A673 (cell line): ENCODE measurements around the gene P4HTM. TPM values are rescaled to one million over a fixed set of nuclear protein-coding genes. Genes with fewer than 3 reads are reported as not detected.
A peak's percentile ranks its signal among the peaks of the same experiment; 100 is the strongest.

Source experiments
- BruUV-seq: library from RNA; stranded (reverse); fragments of 400-500 nt; replicated peaks from 2 replicates; lab custom pipeline; 2021; lab: Mats Ljungman, UMichigan
- CTCF ChIA-PET: fragments of 300-600 bp; sonication (Branson Sonifier 250); formaldehyde crosslinking; loops from one replicate; lab custom pipeline; 2022; ENCODE audit warnings: antibody characterized with exemption; lab: Charles Lee
- POLR2A ChIA-PET: fragments of 300-600 bp; sonication (Branson Sonifier 250); formaldehyde crosslinking; loops from one replicate; lab custom pipeline; 2022; ENCODE audit warnings: antibody characterized with exemption; ENCODE audit not compliant: low non-redundant PET; lab: Charles Lee
- DNase-seq: peaks from one replicate; pipeline ENCODE4 v3.0.0-alpha.2; 2015; ENCODE audit warnings: low spot score
- H3K27ac ChIP-seq: fragments of 200-600 bp; sonication (generic); 2 replicates; pipeline ENCODE4 v1.5.1; 2016; ENCODE audit warnings: mixed run types, low read depth, mild to moderate bottlenecking, mixed read lengths, antibody characterized with exemption, low read length; ENCODE audit not compliant: poor library complexity, severe bottlenecking
- H3K27me3 ChIP-seq: fragments of 200-600 bp; sonication (generic); replicated peaks from 2 replicates; pipeline ENCODE4 v1.6.1; 2017; ENCODE audit warnings: mixed run types, low read depth, mild to moderate bottlenecking, mixed read lengths, antibody characterized with exemption, low read length; ENCODE audit not compliant: insufficient read depth, poor library complexity
- H3K36me3 ChIP-seq: fragments of 200-600 bp; sonication (generic); 2 replicates; pipeline ENCODE4 v1.6.1; 2016; ENCODE audit warnings: mixed run types, mild to moderate bottlenecking, mixed read lengths, antibody characterized with exemption, low read length; ENCODE audit not compliant: insufficient read depth, poor library complexity, severe bottlenecking
- H3K4me1 ChIP-seq: fragments of 200-600 bp; sonication (generic); 2 replicates; pipeline ENCODE4 v1.6.1; 2017; ENCODE audit warnings: mixed run types, mild to moderate bottlenecking, mixed read lengths, antibody characterized with exemption, low read length; ENCODE audit not compliant: insufficient read depth, poor library complexity, severe bottlenecking
- H3K4me3 ChIP-seq: fragments of 200-600 bp; sonication (generic); 2 replicates; pipeline ENCODE4 v1.5.1; 2016; ENCODE audit warnings: low read depth, mixed run types, mild to moderate bottlenecking, mixed read lengths, low read length; ENCODE audit not compliant: poor library complexity, severe bottlenecking
- H3K9me3 ChIP-seq: fragments of 200-600 bp; sonication (generic); 2 replicates; pipeline ENCODE4 v1.6.1; 2016; ENCODE audit warnings: mixed run types, low read depth, mild to moderate bottlenecking, mixed read lengths, antibody characterized with exemption, low read length; ENCODE audit not compliant: poor library complexity, severe bottlenecking
- CTCF ChIP-seq: fragments of 300-800, 200-600 bp; sonication (generic); conservative IDR thresholded peaks from 2 replicates; pipeline ENCODE4 v1.5.1; 2017; ENCODE audit warnings: low read depth, mild to moderate bottlenecking, antibody characterized with exemption, low read length, moderate library complexity, mixed read lengths
- EZH2 ChIP-seq: fragments of 200-600 bp; sonication (generic); IDR thresholded peaks from 2 replicates; pipeline ENCODE4 v1.6.1; 2017; ENCODE audit warnings: borderline replicate concordance, low read depth, mild to moderate bottlenecking, mixed read lengths, antibody characterized with exemption, low read length; ENCODE audit not compliant: poor library complexity, severe bottlenecking
- intact Hi-C: fragments of 100-400 bp; cut with micrococcal nuclease; formaldehyde crosslinking; loops from one replicate; pipeline ENCODE4 v1.10.0; 2022; ENCODE audit not compliant: unreplicated experiment
- total RNA-seq: library from RNA; stranded (reverse); gene quantifications from 2 replicates; pipeline ENCODE4 v1.2.3, GENCODE V29; 2021

Gene P4HTM
- total RNA-seq, 1 experiment from 2014 or later: 14.9 TPM

GRCh38 chr3:49018707-49019006, 28.6 kb downstream of the P4HTM start:
- Histone ChIP-seq H3K9me3 (no peaks in the 10 kb centered on the region), H3K36me3 (peaks cover 16% of the 10 kb centered on the region), H3K4me1 (no peaks in the 10 kb centered on the region), H3K27ac (peak overlapping the region; percentile 59), H3K27me3 (no peaks in the 10 kb centered on the region), H3K4me3 (peak overlapping the region; percentile 72)
- intact Hi-C loops: no loop called here
- no peak for DNase-seq
- ChIA-PET CTCF (no interaction called here), POLR2A (no interaction called here)
- BruUV-seq: no TSS peak
- TF ChIP-seq EZH2: no peak
- no peak for TF ChIP-seq CTCF

- H3K27ac ChIP-seq: peak overlapping the region; percentile 96
- intact Hi-C loops: no loop called here
- no peaks in the 10 kb centered on the region for H3K4me1 ChIP-seq
- H3K9me3 ChIP-seq: no peaks in the 10 kb centered on the region
- POLR2A ChIA-PET: interaction anchor here (0.6 kb wide), 1 partner anchor 10 kb away, joined by 13 read pairs; no protein-coding TSS in a partner anchor
- CTCF ChIA-PET: interaction anchor here (2.5 kb wide), 1 partner anchor 13 kb away, joined by 14 read pairs; the partner anchor contains the start of gene WDR6
- BruUV-seq: no TSS peak
- DNase-seq: no peak
- no peaks in the 10 kb centered on the region for H3K27me3 ChIP-seq
- H3K4me3 ChIP-seq: peak overlapping the region; percentile 83
- peaks cover 19% of the 10 kb centered on the region for H3K36me3 ChIP-seq
- no peak for TF ChIP-seq EZH2
- TF ChIP-seq CTCF: no peak
These were observed 29.9 kb downstream of the P4HTM start for GRCh38 chr3:49019941-49020329.

GRCh38 chr3:49020330-49021212, 30.5 kb downstream of the P4HTM start:
- ChIA-PET POLR2A (interaction anchor here (0.6 kb wide), 1 partner anchor 9 kb away, joined by 13 read pairs; no protein-coding TSS in a partner anchor), CTCF (interaction anchor here (0.6 to 2.5 kb wide), 2 partner anchors 13 to 16 kb away, joined by 3 to 14 read pairs; partner anchors contain the start of gene WDR6)
- TF ChIP-seq CTCF: no peak
- no peak for TF ChIP-seq EZH2
- no peak for DNase-seq
- intact Hi-C loops: no loop called here
- TSS peak; percentile 22 for BruUV-seq
- Histone ChIP-seq H3K4me1 (no peaks in the 10 kb centered on the region), H3K36me3 (peaks cover 17% of the 10 kb centered on the region), H3K27ac (peak overlapping the region; percentile 96), H3K4me3 (peak overlapping the region; percentile 83), H3K27me3 (no peaks in the 10 kb centered on the region), H3K9me3 (no peaks in the 10 kb centered on the region)
